SKM-1 treated with dmso at 0.1 percent for 144 hours (cell line): ENCODE results near the gene MMADHC.
"Not testable (repeated sequence)": the region's sequence is repeated elsewhere in the genome, so short reads cannot be mapped to it uniquely, and the experiment has no call there.

Experiments
- DNase-seq: peaks from one replicate; lab custom pipeline; 2025; ENCODE audit not compliant: unreplicated experiment; lab: John Stamatoyannopoulos, UW

The MMADHC gene

DNA sequence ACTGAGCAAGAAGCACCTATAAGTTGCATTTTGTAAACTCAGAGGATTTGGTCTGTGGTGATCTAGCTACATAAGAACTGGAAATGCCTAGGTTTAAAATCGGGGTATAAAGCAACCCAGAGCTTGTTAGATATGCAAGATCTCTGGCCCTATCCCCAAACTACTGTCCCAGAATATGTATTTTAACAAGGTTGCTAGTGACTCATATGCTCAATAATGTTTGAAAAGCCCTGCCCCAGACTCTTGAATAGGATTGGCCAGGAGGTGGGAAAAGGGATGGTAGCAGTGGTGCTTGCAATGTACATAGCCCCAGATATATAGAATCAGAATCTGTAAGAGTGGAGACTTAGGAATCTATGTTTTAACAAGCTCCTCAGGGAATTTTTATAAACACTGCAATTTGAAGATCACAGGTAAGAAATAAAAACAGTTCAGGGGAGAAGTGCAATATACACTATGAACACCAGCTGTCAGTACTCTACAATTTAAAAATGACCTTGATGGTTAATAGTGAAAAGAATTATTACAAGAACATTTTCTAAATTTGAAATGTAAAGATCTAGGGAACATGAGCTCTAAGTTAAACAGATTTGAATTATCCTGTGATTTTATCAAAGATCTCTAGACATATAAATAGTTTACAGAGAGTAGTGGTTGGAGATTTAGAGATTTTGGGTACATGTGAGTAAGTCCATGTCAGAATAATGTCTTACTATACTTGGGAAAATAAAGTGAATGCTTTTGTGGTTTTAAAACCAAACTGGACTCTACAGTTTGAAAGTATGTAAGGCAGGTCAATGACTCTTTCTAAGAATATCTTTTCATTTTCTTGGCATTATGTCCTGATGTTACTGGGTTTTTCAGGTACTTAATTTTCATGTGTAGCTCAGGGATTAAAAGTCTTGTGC is 7.7 kb upstream of the MMADHC start:
- DNase-seq: no peak

DNA sequence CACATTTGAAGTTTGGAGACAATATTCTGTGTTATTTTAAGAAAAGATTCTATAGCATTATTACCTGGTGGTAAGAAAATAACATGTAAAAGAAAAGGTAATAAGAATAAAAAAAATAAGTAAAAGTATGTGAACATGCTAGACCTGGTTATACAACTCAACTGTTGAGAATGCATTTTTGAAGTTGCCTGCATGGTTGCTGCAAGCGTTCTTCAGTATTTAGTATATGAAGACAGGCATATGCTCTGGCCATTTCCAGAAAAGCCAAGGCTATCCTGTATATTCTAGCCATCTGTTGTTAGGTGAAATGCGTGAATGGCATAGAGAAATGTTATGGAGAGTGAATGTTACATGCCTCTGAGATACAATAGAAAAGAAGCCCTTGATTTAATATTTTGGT is 6.8 kb upstream of the MMADHC start:
- DNase-seq: no peak

DNA sequence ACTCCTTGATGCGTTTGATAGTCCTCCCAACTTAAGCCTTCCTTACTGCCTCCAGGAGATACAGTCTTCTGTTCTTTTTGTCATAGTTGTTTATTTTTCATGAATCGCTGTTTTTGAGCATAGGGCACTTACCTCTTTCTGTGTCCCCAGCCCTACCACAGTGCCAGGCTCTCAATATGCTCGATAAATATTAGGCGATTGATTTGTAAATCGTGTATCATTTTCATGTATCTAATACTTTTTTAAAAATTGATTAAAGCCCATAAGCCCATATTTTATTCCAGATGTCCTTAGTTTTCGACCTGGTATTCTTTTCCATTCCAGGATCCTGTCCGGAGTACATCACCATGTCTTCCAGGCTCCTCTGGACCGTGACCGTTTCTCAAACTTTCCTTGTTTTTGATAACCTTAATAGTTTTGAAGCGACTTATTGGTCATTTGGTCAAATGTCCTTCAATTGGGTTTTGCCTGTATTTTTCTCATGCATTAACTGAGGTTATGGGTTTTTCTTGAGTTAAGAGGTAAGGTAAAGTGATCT is 444 bp upstream of the MMADHC start:
- no peak for DNase-seq

DNA sequence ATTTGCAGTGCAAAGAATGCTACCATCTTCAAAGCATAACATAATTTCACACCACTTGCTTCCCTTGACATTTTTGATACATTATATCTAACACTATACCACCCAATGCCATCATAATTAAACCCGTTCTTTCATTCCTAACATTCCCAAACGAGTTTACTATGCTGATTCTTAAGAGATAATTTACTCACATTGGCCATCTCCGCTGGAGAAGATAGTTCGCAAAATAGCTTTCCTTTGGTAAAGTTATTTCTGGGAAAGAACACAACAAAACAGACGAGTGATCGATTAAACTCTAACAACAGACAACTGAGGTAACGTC is 716 bp downstream of the MMADHC start:
- DNase-seq: no peak

DNA sequence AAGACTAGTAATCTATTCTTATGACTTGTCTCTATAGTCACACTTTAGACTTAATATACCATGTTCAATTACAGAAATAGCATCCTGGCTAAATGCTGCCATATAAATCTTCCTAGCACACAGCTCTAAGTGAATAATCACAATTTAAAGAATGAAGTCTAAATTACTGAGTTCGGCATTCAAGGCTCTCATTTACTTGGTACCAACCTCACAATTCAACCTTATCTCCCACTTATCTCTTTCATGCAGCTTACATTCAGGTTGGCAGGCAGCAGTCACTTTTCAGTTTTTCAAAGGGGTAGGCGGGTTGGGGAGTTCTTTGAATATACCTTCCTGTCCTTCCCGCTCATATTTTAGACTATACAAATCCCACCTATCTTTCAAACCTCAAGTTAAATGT is 1.5 kb downstream of the MMADHC start:
- DNase-seq: no peak

DNA sequence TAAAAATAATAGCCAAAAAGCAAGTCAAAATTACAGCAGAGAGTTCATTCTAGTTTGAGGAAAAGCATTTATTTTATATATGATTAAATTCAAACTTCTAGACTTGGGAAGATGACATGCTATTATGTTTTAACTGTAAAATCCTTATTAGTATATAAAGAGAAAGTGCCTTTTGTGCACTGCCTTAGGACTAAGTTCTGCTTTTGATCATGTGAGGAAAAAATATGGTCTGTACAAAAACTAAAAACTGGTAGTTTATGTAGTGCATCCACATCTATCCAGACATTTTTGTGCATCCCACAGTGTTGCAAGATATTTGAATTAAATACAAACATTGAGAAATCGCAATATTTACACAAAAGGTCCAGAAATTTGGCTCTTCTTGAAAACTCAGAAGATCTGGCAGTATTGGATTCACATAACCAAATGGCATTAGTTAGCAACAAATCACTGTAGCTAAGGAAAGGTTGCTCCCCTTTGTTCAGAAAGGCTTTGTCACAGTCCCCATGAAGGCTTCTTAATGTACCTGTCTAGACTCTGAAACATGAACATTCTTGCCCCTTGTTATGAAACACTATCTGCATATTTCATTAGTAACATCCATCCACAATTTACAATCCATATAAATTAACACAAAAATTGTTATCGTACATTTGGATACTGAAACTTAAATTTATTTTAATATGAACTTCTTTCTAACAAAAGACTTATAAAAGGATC is 2.2 kb downstream of the MMADHC start:
- DNase-seq: no peak

DNA sequence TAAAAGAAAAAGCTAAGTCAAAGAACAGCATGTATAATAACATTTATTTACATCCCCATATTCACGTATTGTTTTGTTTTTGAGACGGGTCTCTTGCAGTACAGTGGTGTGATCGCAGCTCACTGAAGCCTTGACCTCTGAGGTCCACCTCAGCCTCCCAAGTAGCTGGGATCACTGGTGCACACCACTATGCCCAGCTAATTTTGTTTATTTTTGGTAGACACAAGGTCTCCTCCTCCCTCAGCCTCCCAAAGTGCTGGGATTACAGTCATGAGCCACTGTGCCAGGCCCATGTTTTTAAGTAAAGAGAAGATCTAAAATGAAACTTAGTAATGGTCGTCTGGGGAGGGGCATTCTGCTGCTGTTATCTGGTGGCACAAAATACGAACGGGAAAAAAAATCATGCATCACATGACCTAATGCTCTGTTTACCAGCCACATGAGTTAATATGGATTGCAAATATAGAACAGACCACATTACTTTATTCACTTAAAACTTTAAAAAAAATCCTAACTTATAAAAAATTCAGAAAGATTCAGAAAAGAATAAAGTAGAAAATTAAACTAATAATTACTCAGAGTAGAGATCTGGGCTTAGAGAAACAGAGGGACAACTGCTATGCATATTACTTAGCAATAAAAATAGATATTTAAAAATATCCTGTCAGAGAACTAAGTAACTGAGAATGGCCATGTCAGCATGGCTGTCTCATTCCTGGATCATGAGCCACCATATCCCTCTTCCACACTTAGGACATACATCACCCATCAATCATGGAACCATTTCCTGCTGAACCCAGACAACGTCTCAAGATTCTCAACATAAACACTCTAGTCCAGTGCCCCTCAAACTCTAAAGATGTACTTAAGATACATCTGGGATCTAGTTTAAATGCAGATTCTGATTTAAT is 7.3 kb downstream of the MMADHC start:
- no peak for DNase-seq

DNA sequence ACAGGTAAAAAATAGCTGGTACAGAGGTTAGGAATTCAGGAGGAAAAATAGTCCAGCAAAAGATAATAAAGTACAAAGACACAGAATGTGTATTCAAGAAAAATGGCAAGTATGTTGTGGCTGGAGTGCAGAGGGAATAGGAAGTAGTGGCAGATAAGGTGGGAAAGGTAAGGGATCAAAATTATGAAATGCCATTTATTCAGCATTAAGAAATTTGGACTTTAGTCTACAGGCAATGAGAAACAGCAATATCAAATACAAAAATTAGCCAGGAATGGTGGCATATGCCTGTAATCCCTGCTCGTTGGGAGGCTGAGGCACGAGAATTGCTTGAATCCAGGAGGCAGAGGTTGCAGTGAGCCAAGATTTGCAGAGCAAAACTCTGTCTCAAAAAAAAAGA is 10.3 kb downstream of the MMADHC start:
- no peak for DNase-seq

DNA sequence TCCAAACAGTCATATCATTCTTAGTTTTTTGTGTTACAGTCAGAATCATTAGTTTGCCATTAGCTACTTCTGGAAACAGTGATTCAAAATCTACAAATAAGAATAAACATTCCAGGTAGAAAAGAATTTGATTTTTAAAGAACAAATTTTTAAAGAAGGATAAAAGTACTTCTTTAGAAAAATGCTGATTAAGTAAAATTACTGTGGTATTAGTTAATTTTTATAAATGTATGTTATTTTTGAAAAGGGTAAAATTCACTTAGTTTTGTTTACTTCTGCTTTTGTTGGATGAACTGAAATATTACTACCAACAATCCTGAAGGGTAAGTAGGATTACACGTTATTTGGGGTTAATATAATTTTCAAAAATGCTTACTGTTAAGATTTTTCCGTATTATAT is 11.8 kb downstream of the MMADHC start:
- DNase-seq: no peak

DNA sequence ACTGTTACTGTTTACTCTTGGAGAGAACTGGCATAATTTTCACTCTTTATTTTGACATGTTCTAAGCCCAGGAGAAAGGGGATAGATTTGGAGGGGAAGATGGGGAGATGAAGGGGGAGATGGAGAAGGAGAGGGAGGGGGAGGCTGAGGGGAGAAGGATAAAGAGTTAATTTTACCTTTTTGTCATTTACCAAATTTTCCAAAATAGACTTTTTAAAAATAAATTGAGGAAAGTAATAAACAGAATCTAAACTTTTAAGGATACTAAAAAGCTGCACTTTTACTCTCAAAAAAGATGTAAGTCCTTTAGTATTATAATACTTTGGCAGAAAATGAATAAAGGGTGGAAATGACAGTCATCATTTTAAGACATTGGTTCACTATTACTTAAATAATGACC is 12.3 kb downstream of the MMADHC start:
- DNase-seq: no peak

DNA sequence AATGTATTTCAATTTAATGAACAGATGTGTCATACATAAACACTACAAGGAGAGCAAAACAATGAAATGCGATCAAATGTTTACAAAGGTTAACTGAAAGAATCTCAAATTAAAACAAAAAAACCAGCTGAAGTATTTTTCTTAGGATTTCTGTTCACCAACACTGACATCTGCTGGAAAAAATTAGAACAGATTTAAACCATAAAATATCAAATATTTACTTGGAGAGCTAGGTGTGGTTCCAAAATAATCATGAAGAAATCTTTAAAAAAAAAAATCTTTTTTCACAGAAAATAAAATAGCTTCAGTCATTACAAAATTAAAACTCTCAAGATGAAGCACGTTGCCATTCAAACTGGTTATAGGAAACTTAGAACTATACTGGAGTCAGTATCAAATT is 13.8 kb downstream of the MMADHC start:
- no peak for DNase-seq

DNA sequence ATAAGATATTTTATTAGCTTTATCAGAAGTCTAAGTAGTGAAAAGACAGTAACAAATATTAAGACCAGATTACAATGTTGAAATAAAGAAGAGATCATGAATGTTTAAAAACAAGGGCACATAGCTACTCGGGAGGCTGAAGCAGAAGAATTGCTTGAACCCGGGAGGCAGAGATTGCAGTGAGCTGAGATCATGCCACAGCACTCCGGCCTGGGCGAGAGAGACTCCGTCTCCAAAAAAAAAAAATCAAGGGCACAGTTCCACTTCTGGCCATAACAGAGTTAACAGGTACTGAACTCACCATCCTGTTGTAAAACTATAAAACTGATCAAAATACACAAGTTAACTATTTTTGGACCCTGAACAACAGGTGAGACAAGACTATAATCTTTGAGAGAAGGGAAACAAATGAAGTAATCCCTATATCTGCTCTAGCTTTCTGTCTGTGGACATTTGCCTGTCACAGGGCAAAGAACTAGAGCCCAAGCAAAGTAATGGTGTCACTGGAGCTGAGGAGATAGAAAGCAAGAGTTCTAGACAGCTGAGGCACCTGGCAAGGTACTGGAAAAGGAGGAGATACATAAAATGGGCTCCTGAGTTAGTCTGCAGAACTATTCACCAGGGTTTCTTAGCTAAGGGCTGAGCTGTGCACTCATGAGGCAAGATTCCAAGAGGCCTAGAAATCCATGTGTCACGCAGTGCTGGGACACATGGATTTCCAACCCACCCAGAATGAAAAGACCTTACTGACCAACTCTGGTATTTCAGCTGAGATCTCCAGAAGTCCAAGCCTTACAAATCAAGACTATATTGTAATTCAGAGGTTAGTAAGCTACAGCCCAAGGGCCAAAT is 15.2 kb downstream of the MMADHC start:
- no peak for DNase-seq

DNA sequence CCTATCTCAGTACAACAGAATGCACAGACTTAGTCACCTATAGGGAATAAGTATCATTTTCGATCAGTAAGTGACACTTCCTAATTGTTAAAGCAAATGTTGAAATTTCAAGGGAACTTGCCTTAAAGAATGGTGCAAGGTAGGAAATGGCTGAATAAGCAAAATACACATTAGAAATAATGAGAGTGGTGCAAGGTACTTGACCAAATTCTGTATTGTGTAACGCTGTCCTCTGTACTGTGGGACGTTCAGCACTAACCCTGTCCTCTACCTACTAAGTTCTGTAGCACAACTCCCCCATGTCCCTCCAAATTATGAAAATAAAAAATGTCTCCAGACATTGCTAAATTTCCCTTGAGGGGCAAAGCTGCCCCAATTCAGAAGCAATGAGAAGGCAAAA is 19.4 kb downstream of the MMADHC start:
- no peak for DNase-seq

DNA sequence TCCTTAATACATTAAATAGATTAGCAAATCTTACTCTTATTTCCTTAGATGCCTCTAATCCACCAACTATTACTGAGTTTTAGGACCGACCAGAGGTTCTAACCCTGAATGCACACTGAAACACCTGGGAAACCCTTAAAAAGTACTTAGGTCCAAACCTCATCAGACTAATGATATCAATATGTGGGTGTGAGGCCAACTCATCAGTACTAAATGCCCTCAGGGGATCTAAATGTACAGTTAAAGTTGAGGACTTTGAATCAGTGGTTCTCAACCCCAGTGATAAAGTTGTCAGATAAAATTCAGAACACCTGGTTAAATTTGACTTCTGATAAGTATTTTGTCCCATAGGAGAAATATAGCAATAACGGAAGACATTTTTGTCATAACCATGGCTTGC is 20.9 kb downstream of the MMADHC start:
- no peak for DNase-seq

DNA sequence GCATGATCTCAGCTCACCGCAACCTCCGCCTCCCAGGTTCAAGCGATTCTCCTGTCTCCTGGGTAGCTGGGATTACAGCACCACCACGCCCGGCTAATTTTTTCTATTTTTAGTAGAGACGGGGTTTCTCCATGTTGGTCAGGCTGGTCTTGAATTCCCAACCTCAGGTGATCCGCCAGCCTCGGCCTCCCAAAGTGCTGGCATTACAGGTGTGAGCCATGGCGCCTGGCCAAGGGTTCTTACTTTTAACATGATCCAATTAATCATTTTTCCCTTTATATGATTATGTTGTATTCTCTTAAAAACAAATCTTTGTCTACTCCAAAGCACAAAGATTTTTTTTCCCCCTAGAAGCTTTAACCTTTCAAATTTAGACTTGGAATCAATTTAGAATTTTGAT is 21.9 kb downstream of the MMADHC start:
- not testable (repeated sequence) for DNase-seq

DNA sequence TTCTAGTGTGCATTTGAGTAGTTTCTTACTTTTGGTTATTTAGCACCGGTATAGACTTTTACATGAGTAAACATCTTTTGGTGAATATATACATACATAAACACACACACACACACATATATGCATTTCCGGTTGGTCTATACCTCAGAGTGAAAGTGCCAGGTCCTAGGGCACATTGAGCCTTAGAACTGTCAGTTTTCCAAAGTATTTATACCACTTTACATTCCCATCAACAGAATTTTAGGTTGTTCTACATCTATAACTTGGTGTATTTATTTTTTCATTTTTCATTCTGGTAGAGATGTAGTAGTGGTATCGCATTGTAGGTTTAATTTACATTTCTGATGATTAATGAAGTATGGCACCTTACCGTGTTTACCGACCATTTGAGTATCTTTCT is 22.6 kb downstream of the MMADHC start:
- no peak for DNase-seq

DNA sequence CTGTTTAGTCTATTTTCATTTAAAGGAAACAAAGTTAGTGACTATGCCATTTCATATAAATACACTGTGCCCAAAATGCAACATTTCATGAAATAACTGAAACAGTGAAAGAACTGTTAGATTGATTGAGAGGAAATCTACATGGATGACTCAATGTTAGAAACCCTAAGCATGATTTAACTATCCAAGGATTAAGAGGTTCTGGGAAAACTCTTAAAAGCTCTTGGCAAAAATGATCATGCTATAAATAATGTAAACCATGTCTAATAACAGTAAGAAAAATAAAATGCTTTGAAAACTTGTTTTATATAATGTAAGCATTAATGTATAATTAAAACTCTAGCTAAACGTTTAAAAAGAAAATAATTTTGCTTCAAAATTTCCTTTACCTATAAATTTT is 23.5 kb downstream of the MMADHC start:
- DNase-seq: no peak

DNA sequence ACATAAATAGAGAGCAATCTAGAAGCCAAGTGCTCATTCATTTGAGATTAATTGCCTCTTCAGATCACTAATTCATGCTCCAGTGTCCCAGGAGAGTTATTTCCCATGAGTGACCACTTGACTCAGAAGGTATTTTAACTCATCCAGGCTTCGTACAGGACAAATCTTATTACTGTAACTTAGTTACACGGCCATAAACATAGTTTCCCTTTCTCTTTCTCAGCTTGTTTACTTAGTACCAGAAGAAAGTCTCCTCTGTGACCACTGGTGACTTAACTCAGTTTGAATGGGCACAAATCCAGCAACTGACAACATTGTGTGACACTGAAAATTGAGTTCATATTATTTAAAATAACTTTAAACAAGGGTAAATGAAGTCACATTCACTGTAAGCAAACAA is 25.3 kb downstream of the MMADHC start:
- no peak for DNase-seq

DNA sequence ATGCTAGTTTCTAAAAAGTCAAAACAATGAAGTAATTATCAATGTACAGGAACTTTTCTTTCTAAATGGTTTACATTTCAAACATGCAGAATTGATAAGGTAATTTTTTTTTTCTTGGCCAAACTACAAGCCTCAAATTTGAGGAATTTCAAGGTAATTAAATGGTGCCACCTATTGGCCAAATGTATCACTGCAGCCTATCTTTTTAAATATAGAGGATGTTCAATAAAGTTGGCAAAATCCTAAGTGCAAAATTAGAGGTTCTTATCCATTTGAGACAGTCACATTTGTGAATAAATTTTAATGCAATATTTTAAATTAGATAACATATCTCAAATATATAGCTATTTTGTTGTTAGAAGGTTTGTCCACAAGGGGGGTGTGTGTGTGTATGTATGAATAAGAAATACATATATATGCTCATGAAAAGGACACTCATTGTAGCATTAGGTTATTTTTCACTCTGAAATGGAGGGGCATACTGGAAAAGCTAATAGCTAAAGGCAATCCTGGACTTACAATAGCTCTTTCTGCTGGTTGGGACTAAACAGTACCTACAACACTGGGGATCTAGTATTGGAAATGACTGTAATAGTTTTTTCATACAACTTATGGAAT is 26.2 kb downstream of the MMADHC start:
- no peak for DNase-seq
